GM19395 (cell line): ENCODE results near the gene SGSH.

ENCODE experiments used
- ATAC-seq: cut with Tn5 transposase; IDR thresholded peaks from one replicate; pipeline ENCODE4 v1.9.1; 2021; ENCODE audit warnings: mild to moderate bottlenecking, moderate library complexity; ENCODE audit not compliant: unreplicated experiment

The SGSH gene

DNA sequence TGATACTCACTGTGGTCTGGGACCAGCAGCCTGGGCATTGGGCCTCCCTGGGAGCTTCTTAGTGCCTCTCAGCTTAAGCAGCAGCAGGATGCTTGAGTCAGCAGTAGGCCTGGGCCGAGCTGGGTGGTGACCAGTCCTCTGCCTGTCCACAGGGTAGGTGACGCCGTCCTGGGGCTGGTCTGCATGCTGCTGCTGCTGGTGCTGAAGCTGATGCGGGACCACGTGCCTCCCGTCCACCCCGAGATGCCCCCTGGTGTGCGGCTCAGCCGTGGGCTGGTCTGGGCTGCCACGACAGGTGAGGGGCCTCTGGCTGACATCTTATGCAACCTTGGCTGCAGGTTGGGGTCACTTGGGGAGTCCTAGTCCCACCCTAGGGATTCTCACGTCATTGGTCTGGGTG lies 7.5 kb upstream of the SGSH start:
- no peak for ATAC-seq

DNA sequence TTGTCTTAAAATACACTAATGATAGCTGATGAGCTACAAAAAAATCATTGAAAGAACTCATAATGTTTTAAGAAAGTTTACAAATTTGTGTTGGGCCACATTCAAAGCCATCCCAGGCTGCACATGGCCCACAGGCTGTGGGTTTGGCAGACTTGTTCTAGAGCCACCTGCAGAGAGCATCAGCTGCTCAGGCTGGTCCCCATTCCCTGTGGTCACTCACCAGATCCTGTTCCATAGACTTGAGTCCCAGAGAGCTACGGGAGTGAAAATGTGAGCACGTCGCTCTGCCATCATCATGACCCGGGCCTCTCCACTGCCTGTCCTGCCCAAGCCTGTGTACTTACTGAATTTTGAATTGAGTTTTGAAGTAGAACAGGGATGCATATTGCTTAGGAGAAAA lies 7.0 kb upstream of the SGSH start:
- ATAC-seq = no peak

DNA sequence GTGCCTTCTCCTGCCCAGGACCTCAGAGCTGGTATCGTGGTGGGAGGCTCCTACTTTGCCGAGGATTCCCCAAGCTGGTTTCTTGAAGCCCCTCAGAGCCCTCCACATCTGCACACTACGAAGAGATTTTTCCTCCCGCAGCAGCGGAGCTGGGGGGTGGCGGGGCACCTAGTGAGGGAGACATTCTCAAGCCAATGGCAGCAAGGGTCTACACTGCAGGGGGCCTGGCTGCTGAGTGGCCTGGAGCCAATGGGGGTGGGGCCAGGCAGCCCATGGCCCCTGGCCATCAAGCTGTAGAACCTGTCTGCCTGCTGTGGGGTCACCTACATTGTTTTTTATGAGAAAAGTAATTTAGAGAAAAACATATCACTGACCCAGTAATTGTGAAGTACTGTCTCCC lies 5.1 kb upstream of the SGSH start:
- ATAC-seq = no peak

DNA sequence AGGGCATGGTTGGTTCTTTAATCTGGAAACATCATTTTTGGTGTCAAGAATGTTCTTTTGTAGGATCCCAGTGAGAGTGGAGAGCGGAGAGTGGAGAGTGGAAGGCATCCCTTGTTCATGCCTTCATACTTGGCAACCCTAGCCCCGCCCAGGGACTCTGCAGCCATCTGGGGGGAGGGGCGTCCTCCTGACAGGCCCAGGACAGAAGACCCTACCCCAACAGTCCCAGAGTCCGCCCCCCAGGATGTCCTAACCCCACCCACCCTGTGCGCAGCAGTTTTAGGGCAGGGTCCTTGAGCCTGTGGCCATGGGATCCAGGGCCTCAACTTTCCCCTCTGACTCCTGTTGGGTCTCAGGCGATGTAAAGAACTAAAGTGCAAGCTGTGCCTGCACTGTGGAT lies 4.5 kb upstream of the SGSH start:
- no peak for ATAC-seq

DNA sequence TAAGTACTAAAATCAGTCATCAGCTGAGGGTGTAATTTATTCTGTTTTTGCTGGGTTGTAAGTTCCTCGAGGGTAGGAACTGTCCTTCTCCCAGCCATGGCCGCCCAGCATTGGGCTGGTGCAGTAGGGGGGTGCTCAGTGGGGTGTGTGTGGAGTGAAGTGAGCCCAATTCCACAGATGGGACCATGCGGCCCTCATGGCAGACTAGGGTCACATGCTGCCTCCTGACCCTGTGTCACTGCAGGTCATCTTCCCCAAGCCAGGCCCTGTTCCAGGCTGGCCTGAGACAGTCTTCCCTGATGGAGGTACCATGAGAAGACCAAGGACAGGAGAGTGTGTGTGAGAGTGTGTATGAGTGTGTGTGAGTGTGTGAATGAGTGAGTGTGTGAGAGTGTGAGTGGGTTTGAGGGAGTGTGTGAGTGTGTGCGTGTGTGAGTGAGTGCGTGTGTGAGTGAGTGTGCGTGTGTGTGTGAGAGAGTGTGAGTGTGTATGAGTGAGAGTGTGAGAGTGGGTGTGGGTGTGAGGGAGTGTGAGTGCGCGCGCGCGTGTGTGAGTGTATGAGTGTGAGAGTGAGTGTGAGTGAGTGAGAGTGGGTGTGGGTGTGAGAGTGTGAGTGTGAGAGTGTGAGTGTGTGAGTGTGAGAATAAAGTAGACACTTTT lies 3.8 kb upstream of the SGSH start:
- ATAC-seq = no peak

DNA sequence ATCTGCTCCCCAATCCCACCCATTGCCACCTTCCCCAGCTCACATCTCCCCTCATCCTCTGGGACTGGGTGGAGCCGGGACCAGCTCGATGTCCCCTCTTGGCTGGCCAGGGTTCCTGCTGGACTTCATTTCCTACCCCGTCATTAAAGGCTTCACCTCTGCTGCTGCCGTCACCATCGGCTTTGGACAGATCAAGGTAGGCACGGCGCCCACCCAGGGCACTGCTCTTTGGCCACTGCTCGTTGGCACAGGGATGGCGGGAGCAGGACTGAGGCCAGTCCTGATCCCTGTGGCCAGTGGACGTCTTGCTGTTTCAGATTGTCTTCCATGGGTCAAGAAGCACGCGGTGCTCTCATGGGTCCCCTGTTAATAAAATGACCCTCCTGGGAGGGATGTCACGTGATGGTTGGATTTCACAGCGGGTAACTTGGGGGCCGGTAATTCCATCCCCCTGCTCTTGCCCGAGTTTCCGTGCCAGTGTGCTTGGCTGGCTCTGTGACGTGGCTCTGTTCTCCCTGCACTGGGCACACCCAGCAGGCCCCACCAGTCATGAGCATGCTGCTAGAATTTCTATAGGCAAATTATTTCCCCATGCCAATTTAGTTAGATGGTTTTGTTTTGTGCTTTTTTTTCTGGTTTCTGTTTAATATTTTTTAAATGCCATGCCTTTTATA lies 3.1 kb upstream of the SGSH start:
- ATAC-seq = no peak

DNA sequence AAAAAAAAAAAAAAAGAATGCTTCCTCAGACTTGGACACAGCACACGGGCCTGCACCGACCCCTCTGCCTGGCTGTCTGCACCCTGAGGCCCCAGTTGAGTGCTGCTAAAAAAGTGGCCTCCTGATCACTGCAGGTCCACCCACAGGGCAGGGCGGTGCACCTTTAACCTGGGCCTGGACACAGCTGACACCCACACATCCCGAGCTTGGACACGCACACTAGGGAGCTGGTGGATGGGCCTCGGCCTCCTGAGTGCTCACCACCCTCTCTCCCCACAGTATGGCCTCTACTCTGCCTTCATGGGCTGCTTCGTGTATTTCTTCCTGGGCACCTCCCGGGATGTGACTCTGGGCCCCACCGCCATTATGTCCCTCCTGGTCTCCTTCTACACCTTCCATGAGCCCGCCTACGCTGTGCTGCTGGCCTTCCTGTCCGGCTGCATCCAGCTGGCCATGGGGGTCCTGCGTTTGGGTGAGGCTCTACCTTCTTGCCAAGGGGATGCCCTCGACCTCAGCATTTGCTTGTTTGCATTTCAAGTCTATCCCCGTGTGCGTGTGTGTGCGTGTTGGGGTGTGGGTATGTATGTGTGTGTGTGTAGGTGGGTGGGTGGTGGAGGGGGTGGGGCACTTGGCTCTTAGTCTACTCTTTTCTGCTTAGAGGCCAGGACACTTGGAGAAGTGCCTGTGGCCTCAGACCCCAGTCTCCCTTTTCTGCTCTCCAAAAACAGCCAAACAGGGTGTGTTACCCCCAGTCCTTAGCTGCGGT lies 2.4 kb upstream of the SGSH start:
- ATAC-seq = no peak

DNA sequence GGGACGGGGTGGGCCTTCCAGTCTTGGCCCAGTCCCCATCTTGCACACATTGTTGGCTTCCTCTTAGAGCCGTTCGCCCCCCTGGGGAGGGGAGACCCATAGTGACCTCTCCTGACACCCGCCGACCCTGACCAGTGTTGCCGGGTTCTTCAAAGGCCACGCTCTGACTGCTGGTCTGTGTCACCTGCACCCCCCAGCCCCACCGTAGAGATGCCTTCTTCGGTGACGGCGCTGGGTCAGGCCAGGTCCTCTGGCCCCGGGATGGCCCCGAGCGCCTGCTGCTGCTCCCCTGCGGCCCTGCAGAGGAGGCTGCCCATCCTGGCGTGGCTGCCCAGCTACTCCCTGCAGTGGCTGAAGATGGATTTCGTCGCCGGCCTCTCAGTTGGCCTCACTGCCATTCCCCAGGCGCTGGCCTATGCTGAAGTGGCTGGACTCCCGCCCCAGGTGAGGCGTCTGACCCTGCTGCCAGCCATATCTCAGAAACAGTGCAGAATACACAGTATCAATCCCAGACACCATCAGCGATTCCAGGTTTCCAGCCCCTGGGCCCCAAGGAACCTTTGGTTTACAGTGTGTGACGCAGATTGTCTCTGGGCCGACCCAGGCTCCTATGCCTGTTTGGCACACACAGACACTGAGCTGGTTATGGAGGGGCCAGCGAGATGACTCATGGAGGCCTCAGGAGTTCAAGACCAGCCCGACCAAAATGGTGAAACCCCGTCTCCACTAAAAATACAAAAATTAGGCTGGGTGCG lies 1.4 kb upstream of the SGSH start:
- ATAC-seq = no peak

DNA sequence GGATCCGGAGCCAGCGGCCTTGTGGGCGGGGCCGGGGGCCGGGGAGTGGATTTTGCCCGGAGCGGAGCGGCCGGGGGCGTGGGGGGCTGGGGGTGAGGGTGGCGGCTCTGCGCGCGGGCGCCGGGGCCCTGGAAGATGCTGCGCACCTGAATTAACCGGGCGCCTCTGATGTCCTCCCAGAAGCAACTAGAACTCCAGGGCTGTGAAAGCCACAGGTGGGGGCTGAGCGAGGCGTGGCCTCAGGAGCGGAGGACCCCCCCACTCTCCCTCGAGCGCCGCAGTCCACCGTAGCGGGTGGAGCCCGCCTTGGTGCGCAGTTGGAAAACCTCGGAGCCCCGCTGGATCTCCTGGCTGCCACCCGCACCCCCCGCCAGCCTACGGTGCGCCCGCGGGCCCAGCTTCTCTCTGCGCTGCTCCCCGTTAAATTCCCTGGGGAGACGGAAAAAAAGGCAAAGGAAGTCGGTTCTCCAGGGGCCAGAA lies 643 bp upstream of the SGSH start:
- no peak for ATAC-seq

DNA sequence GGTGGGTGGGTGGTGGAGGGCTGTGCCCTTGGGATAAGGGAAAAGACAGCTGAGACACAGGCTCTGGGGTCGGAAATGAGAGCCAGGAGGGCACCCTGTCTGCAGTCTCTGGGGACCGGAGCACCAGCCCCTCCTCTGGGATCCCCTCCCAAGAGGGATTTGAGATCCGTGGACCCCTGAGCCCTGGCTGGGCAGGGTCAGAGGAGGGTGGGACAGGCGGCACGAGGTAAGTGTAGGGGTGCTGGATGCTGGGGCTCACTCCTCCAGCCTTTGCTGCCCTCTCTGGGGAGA lies 425 bp downstream of the SGSH start:
- ATAC-seq = peak; percentile 30

DNA sequence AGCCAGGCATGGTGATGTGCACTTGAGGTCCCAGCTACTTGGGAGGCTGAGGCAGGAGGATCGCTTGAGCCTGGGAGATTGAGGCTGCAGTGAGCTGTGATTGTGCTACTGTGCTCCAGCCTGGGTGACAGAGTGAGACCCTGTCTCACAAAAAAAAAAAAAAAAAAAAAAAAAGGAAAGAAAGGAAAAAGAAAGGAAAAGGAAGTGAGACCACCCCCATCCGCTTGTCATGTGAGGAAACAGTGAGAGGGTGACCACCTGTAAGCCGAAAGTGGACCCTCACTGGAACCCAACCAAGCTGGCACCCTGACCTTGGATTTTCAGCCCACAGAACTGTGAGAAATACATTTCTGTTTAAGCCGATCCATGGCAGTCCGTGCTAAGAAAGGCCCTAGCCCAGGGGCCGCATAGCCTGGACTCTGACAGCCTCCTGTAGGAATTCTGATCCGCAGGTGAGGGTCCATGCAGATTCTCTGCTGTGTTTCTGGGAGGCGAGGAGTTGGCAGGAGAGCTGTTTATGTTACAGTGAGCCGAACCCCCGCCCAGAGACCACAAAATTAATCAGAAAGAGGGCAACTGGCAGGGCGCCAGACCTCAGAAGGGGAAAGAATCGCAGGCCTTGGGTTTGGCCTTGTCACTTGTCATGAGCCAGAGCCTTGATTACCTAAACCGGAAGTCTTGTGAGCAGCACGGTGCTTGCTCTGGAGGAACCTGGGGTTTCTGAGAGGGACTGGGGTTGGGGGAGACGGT lies 945 bp downstream of the SGSH start:
- ATAC-seq = peak; percentile 63

DNA sequence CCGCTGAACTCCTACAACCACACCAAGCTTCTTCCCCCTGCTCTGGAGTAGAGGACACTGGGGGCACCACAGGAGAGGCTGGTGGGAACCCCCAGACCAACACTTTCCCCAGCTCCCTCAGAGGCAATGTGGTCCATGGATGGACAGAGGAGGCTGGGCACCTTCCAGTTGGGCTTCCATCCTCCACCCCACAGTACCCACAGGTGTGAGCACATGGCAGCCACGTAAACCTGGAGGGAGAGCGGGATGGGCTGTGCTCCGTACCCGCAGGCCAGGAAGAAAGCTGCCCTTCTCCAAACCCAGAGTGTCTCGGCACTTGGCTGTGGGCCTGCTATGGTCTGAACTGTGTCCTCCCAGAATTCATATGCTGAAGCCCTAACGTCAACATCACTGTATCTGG lies 1.7 kb downstream of the SGSH start:
- no peak for ATAC-seq

DNA sequence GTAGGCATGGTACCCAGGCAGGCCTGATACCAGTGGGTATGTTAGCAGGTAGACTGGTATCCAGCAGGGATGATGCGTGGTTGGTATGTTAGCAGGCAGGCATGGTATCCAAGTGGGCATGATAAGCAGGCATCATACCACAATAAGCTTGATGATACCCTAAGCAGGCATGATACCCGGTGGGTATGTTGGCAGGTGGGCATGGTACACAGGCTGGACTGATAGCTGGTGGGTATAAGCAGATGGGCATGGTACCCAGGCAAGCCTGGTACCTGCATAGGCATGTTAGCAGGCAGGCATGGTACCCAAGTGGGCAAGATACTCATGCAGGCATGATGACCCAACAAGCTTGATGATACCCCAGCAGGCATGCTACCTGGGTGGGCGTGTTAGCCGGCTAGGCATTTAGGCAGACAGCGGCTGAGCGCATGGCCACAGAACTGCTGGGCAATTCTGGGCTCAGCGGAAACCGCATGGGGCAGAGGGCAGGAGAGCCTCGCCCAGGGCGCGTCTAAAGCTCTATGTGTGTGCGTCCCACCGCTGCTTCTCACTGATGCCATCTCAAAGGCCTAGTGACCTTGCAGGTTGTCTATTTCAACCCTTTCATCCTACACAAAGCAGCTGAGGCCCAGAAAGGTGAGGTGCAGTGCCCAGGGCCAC lies 2.3 kb downstream of the SGSH start:
- ATAC-seq = no peak

DNA sequence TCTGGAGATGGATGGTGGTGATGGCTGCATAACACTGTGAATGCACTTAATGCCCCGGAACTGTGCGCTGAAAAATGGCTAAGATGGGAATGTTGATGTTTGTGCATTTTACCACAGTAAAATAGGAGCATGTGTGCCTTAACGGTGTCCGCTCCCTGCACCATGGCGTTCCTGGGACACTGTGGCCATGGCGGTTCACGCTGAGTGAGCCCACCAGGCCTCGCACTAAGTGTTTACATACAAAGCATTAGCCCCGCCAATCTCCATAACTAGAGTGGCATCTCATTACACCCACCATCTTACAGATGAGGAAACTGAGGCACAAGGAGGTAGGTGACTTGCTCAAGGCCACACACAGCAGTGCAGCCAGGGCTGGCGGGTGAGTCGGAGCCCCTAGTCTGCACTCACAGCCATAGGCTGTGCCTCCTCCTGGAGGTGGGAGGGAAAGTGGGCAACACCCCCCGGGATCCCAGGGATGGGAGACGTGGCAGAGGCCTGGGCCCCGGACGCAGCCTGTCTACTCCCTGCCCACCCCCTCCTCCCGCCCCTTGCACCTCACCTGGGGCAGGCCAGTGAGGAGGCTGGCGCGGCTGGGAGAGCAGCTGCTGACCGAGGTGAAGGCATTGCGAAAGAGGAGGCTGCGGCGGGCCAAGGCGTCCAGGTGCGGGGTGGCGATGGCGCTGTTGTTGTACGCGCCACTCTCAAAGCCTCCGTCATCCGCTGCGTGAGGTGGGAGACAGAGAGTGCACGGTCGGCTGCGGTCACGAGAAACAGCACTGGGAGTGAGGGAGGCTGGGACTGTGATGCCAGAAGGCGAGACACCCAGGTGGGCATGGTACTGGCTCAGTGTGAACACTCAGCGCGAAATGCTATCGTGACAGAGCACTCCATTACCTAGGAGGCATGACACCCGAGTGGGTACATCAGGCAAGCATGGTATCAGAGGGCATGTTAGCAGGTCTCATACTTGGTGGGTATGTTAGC lies 3.4 kb downstream of the SGSH start:
- ATAC-seq = no peak

DNA sequence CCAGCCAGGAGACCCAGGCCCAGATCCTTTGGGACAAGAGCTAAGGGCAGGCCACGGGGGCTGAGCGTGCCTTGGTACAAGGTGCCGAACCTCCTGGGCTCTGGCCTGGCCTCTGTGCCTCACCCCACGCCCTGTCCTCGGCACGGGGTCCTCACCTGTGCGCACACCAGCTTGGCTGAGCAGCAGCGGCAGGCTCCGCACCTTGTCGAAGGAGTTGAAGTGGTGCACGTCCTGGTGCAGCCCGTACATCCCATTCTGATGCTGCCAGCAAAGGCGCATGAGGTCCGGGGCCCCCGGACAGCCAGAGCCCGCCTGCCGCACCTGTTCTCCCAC lies 5.3 kb downstream of the SGSH start:
- no peak for ATAC-seq

DNA sequence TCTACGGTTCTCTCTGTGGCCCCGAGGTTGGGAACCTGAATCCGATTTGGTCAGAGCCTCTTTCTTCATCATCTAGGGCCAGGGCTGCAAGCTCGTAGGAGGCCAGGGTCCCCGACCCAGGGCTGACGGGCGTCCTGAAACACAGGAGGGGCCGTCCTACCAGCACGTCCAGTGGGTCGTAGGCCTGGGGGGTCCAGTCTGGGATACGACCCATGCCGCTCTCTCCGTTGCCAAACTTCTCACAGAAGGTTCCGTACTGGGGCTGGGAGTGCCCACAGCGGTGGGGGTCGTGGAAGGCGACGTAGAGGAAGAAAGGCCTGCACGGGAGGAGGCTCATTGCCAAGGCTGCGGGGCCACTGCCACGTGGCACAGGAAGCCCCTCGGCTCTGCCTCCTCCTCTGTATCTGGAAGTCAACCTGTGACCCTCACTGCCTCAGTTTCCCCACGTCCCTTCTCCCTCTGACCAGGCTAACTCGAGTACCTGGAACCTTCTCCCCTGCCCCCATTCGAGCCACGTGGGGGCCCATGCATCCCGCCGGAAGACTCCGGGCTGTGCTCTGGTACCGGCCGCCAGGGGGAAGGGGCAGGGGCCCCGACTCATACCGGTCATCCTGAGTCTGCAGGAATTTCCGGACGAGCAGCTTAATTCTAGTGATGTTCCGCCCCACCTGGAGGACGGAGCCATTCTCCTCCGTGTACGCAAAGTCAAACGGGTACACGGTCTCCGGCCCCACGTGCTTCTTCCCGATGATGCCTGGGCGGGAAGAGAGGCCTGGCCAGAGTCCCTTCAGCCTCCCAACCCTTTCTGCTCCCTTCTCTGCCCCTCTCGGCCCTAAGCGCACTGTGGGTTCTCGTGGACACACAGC lies 5.9 kb downstream of the SGSH start:
- ATAC-seq = no peak

DNA sequence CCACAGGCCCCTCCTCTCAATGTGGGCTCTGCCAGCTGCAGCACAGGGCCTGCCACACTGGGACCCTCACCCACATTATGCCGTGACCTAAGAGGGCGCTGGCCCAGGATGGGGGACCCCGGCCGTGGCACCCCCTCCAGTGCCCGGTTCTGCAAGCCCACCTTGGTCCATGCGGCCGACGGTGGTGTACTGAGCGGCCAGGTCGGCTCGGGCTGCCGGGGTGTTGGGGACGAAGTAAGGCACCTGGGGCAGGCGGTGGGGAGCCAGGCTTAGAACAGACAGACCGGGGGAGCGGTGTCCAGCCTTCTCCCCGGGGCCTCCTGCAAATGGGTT lies 6.5 kb downstream of the SGSH start:
- ATAC-seq = no peak

DNA sequence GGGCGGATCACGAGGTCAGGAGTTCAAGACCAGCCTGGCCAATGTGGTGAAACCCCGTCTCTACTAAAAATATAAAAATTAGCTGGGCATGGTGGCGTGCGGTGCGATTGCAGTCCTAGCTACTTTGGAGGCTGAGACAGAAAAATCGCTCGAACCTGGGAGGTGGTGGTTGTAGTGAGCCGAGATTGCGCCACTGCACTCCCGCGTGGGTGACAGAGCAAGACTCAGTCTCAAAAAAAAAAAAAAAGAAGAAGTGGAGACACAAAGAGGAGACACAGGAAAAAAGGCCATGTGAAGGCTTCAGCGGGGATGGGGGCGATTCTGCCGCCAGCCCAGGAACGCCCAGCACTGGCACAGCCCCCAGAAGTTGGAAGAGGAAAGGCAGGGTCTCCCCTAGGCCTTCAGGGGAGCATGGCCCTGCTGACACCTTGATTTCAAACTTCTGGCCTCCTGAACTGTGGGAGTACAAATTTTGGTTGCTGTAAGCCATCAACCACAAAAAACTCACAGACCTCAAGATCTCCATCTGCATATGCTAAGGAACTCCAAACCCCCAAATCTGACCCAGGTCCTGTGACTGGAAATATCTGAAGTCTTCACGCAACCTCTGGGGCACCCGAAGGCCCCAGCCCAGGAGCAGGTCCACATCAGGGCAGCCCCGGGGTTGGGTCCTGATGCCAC lies 7.0 kb downstream of the SGSH start:
- ATAC-seq = no peak
